ENCODE results near the gene KDM5B. TPM values are rescaled to one million over a fixed set of nuclear protein-coding genes. Genes with fewer than 3 reads are reported as not detected.

Gene KDM5B
- total RNA-seq, 4 donors from 2014 or later: 40.8 to 69.7 (median 45.7) TPM

DNA sequence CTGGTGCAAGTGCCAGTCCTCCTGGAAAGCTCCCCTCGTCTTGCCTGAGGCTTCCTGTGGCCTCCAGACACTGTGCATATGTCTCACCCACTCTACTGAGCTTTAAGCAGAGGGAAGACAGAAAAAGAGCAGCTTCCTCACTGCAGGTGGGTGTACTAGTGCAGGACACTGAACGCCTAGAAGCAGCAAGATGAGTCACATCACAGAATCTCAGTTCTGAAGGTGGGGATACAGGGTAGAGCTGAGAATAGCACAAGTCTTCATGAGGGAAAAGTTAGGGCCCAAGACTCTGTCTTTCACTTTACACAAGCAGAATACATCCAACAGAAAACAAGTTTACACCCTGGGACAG, 39.9 kb upstream of the KDM5B start:
- ATAC-seq (ENCODE audit: low FRiP score): no peak
- TF ChIP-seq, protein P1, sequence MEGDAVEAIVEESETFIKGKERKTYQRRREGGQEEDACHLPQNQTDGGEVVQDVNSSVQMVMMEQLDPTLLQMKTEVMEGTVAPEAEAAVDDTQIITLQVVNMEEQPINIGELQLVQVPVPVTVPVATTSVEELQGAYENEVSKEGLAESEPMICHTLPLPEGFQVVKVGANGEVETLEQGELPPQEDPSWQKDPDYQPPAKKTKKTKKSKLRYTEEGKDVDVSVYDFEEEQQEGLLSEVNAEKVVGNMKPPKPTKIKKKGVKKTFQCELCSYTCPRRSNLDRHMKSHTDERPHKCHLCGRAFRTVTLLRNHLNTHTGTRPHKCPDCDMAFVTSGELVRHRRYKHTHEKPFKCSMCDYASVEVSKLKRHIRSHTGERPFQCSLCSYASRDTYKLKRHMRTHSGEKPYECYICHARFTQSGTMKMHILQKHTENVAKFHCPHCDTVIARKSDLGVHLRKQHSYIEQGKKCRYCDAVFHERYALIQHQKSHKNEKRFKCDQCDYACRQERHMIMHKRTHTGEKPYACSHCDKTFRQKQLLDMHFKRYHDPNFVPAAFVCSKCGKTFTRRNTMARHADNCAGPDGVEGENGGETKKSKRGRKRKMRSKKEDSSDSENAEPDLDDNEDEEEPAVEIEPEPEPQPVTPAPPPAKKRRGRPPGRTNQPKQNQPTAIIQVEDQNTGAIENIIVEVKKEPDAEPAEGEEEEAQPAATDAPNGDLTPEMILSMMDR (IDR thresholded peaks at IDR 0.05): no peak
- DNase-seq (ENCODE audit: low spot score): no peak

DNA sequence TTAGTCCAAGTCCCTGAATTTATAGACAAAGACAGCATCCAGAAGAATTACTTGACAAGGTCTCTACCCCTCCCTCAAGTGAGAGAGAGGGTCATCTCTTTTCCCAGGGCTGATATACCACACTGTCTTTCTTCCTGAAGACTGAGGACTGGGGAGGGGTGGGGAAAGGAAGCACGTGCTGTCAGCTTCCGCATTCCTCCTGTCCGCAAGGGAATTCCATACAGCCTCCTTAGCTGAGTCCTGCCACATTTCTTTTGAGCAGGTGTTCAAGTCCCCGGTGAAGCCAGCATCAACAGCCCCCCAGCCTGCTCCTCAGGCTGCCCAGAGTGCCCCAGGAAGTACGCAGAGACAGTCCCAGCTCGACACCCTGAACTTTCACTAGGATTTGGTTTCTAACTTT, 36.7 kb upstream of the KDM5B start:
- DNase-seq (ENCODE audit: low spot score): no peak
- TF ChIP-seq, protein P1 (IDR thresholded peaks at IDR 0.05): no peak
- ATAC-seq (ENCODE audit: low FRiP score): no peak

DNA sequence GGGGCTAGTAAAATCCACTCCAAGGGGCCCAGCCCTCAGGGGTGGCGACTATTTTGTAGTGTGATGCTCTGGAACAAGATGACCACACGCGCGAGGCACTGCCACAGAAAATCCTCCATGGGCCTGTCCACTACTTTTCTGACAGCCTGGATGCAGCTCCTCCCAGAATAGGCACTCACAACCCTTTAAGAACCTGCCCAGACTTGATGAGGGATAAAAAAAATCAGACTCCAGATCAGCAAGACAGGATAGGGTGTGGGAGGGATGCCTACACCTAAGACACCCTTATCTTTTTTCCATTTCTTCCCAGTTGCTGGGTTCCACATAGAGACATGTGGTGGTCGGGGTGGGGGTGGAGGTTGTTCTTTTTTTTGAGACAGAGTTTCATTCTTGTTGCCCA, 36.0 kb upstream of the KDM5B start:
- TF ChIP-seq, protein P1 (IDR thresholded peaks at IDR 0.05): no peak
- DNase-seq (ENCODE audit: low spot score): no peak

DNA sequence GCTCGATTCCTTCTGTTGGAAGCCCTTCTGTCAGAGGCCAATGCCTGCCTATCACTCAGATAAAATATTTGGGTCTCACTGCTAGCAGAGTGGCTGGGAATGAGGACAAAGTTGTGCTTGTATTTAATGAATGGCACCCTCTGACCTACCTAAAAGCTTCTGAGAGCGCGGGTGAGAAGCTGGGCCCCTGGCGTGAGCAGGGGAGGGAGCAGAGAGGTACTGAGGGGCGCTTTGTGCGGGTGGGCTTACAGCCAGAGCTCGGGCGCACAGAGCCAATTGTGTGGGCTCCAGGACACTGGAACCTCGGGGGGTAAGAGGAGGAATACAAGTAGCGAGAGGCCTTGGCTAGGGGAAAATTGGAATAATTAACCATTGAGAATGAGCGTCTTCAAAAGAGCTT, 34.9 kb upstream of the KDM5B start:
- no peak for DNase-seq (ENCODE audit: low spot score)
- no peak for ATAC-seq (ENCODE audit: low FRiP score)
- TF ChIP-seq, protein P1 (IDR thresholded peaks at IDR 0.05): no peak

More for the DNA sequence above, 36.0 kb upstream of the KDM5B start:
- ATAC-seq (ENCODE audit: low FRiP score): no peak

DNA sequence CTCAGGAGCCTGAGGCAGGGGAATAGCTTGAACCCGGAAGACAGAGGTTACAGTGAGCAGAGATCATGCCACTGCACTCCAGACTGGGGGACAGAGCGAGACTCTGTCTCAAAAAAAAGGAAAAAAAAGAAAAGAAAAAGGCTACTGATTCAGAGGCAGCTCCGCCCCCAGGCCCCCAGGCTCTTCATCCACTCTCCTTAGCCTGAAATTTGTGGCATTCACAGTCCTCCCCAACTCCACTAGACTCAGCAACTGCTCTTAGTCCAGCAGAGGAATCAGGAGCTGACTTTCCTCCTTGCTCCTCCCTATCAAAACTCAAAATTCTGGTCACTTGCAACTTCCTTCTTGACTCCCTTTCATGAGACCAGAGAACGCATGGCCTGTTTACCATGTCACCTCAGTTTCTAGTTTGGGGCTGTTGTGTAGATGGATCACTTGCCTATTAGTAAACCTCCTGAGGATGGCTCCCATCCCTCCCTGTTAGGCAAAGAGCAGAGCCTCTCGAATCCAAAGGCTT, 29.6 kb upstream of the KDM5B start:
- TF ChIP-seq, protein P1 (IDR thresholded peaks at IDR 0.05): no peak
- ATAC-seq (ENCODE audit: low FRiP score) (no peak), DNase-seq (ENCODE audit: low spot score) (no peak)

DNA sequence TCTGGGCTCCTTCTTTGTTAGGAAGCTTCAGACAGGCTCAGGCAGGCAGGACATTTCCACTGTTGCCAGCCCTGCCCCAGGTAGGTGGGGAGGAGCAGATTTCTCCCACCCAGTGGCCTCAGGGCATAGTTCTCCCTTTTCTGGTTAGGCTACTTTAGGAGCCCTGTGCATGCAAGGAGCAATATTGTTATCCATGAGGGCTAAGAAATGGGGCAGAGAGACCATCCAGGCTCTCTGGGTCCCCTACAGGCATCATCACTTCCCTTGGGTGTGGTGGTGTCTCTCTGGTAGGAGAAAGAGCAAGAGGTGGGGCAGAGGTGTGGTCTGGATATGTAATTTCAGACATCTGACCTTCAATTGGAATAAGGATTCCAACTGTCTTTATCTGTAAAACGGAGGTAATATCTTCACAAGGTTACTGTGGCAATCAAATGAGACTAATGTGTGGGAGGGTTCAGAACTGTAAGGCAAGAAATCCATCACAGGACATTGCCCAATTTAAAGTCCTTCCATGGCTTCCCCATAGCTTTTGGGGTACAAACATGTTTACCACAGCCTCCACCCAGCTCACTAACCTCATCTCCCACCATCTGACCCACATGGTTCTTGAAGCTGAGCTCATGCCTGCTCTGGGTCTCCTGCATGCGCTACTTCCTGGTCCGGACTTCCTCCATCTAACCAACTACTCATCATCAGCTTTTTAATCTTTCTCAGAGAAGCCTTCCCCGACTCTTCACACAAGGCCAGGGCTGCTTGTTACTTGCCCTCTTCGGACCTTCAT, 28.6 kb upstream of the KDM5B start:
- ATAC-seq (ENCODE audit: low FRiP score): no peak
- TF ChIP-seq, protein P1 (IDR thresholded peaks at IDR 0.05): no peak
- DNase-seq (ENCODE audit: low spot score): no peak

DNA sequence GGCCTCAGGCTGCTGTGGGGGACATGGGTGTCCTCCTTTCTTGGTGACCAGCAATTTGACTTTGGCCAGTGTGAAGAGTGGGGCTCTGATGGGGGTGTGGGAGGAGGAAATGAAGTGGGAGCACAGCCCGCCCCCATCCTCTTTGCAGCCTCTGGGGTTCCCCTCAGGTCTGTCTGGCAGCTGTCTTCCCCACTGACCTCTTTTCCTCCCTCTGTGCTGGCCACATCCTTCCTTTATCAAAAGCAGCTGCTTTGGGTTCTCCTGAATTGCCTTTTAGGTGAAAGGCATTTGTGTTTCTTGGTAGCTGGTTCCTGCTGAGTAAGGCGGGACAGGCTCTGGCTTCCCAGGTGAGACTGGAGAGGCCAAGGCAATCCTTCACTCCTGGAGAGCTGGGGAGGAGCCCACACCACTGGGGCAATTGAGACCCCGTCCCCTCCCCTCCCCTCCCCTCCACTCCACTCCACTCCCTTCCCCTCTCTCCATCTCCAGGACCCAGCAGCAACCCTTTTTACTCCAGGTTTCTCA, 27.4 kb upstream of the KDM5B start:
- TF ChIP-seq, protein P1 (IDR thresholded peaks at IDR 0.05): no peak
- DNase-seq (ENCODE audit: low spot score) (no peak), ATAC-seq (ENCODE audit: low FRiP score) (no peak)
